Suprapubic skin (tissue), 4 donors: ENCODE results near the gene PAQR7.

Experiments used
- CTCF ChIP-seq, 2 donors: fragments of 200-600 bp in 1 of 2; fragments of 450-650 bp in 1 of 2; sonication (generic) in 1 of 2; IDR thresholded peaks; one replicate each; pipeline ENCODE4 v1.5.1; 2016 to 2019; ENCODE audit warnings: antibody characterized with exemption in 2 of 2, mild to moderate bottlenecking in 1 of 2, moderate library complexity in 1 of 2
- EP300 ChIP-seq: sonication (generic); formaldehyde crosslinking; IDR thresholded peaks from one replicate; pipeline ENCODE4 v1.6.1; 2017; ENCODE audit warnings: antibody characterized with exemption
- POLR2A ChIP-seq, 2 donors: fragments of 450-650 bp; IDR thresholded peaks; one replicate each; pipeline ENCODE4 v1.6.1; 2017; ENCODE audit warnings: antibody characterized with exemption in 2 of 2, mild to moderate bottlenecking in 2 of 2, moderate library complexity in 2 of 2
- POLR2AphosphoS5 ChIP-seq, 3 donors: sonication (generic); formaldehyde crosslinking; IDR thresholded peaks; one replicate each; pipeline ENCODE4 v1.6.1; 2017; ENCODE audit warnings: antibody characterized with exemption in 3 of 3

- TF ChIP-seq CTCF (IDR thresholded peaks at IDR 0.05), result no peak
- no peak for TF ChIP-seq EP300
- no peak for TF ChIP-seq POLR2AphosphoS5 (IDR thresholded peaks at IDR 0.05)
- no peak for TF ChIP-seq POLR2A (IDR thresholded peaks at IDR 0.05)
Observed at GRCh38 chr1:25826571-25826970, 48.9 kb downstream of the PAQR7 start.
